Keratinocyte (primary cell): ENCODE results near the gene TCERG1. TPM values are rescaled to one million over a fixed set of nuclear protein-coding genes. Genes with fewer than 3 reads are reported as not detected.

Experiments
- DNase-seq: peaks from one replicate; pipeline ENCODE4 v3.0.0-alpha.2; 2011; ENCODE audit warnings: low read depth, missing footprints, low spot score
- FAIRE-seq: peaks from 2 replicates; lab custom pipeline; 2011; peaks lifted over from hg19 to GRCh38; lab: Jason Lieb, UNC
- H2AFZ ChIP-seq: 2 replicates; pipeline ENCODE4 v1.6.0; 2012; ENCODE audit warnings: low read length, control low read depth, inconsistent platforms; ENCODE audit not compliant: control insufficient read depth
- H3K27ac ChIP-seq: 2 replicates; pipeline ENCODE4 v1.5.1; 2011; ENCODE audit warnings: low read length; ENCODE audit not compliant: control insufficient read depth, insufficient read depth
- H3K27me3 ChIP-seq: 3 replicates; pipeline ENCODE4 v1.6.0; 2011; ENCODE audit warnings: low read length; ENCODE audit not compliant: control insufficient read depth, insufficient read depth; ENCODE audit errors: extremely low read depth
- H3K36me3 ChIP-seq, 2 experiments: 2 replicates in 1 of 2; 3 replicates in 1 of 2; pipeline ENCODE4 v1.5.1; 2011; ENCODE audit warnings: low read length in 2 of 2, mild to moderate bottlenecking in 1 of 2; ENCODE audit not compliant: control insufficient read depth in 2 of 2, insufficient read depth in 2 of 2; ENCODE audit errors: extremely low read depth in 1 of 2
- H3K4me1 ChIP-seq: 3 replicates; pipeline ENCODE4 v1.5.1; 2011; ENCODE audit warnings: low read length; ENCODE audit not compliant: control insufficient read depth, insufficient read depth; ENCODE audit errors: extremely low read depth
- H3K4me2 ChIP-seq: 3 replicates; pipeline ENCODE4 v1.6.0; 2011; ENCODE audit warnings: low read depth, low read length; ENCODE audit not compliant: control insufficient read depth, insufficient read depth; ENCODE audit errors: extremely low read depth
- H3K4me3 ChIP-seq, 3 experiments: fragments of 200-600 bp in 1 of 3; sonication (generic) in 1 of 3; 2 replicates in 2 of 3; 3 replicates in 1 of 3; pipeline ENCODE4 v1.5.1; 2011 to 2016; ENCODE audit warnings: low read length in 3 of 3, mild to moderate bottlenecking in 3 of 3, control low read depth in 2 of 3, inconsistent platforms in 1 of 3, low read depth in 1 of 3, mixed read lengths in 1 of 3, mixed run types in 1 of 3, moderate library complexity in 1 of 3; ENCODE audit not compliant: control insufficient read depth in 2 of 3, insufficient read depth in 2 of 3; ENCODE audit errors: extremely low read depth in 1 of 3
- H3K79me2 ChIP-seq: 2 replicates; pipeline ENCODE4 v1.6.0; 2012; ENCODE audit warnings: low read length; ENCODE audit not compliant: control insufficient read depth, insufficient read depth
- H3K9ac ChIP-seq: 3 replicates; pipeline ENCODE4 v1.6.0; 2011; ENCODE audit warnings: low read length; ENCODE audit not compliant: control insufficient read depth, insufficient read depth; ENCODE audit errors: extremely low read depth
- H3K9me1 ChIP-seq: 3 replicates; pipeline ENCODE4 v1.6.0; 2011; ENCODE audit warnings: low read length; ENCODE audit not compliant: control insufficient read depth, insufficient read depth; ENCODE audit errors: extremely low read depth
- H3K9me3 ChIP-seq: 2 replicates; pipeline ENCODE4 v1.5.1; 2012; ENCODE audit warnings: low read depth, low read length; ENCODE audit not compliant: control insufficient read depth
- H4K20me1 ChIP-seq: 3 replicates; pipeline ENCODE4 v1.6.0; 2011; ENCODE audit warnings: low read length; ENCODE audit not compliant: control insufficient read depth, insufficient read depth; ENCODE audit errors: extremely low read depth
- EZH2 ChIP-seq: IDR thresholded peaks from one replicate; pipeline ENCODE4 v1.6.1; 2012; ENCODE audit warnings: inconsistent platforms, mild to moderate bottlenecking, low read length, moderate library complexity
- dilution Hi-C: fragments of 300-500 bp; cut with MboI; formaldehyde crosslinking; loops from one replicate; pipeline ENCODE4 v1.7.0; 2020; ENCODE audit warnings: low sequenced_read_pairs; ENCODE audit not compliant: extremely low pct_ligation_motif_present
- polyA minus RNA-seq, 3 experiments: library from RNA; depleted of rRNA, polyadenylated mRNA; stranded (reverse); fragments of >200 nt; gene quantifications; 1 replicate in 1 of 3; 2 replicates in 1 of 3; 3 replicates in 1 of 3; pipeline ENCODE4 v1.2.3, GENCODE V29; 2011
- polyA plus RNA-seq, 5 experiments: library from polyadenylated mRNA; depleted of rRNA in 3 of 5; stranded (reverse) in 3 of 5; stranded (forward) in 1 of 5; unstranded in 1 of 5; fragments of >200 nt; gene quantifications; 1 replicate in 1 of 5; 2 replicates in 3 of 5; 3 replicates in 1 of 5; pipeline versions ENCODE4 v1.2.1 to v1.2.3, GENCODE V29; 2011 to 2012; ENCODE audit warnings: missing spikeins in 2 of 5, low read depth in 1 of 5, low replicate concordance in 1 of 5
- TF ChIP-seq, protein P1 (sequence below), 3 experiments: IDR thresholded peaks in 1 of 3; conservative IDR thresholded peaks in 1 of 3; optimal IDR thresholded peaks in 1 of 3; 2 replicates in 2 of 3; 3 replicates in 1 of 3; pipeline versions ENCODE3 to v1.5.1; 2011; ENCODE audit warnings: low read length in 3 of 3, mild to moderate bottlenecking in 3 of 3, moderate library complexity in 2 of 3, control low read depth in 1 of 3, inconsistent platforms in 1 of 3; ENCODE audit not compliant: insufficient read depth in 2 of 3; ENCODE audit errors: extremely low read depth in 1 of 3

TCERG1 gene
- polyA plus RNA-seq (48.2 to 71.6 TPM (median 51.8 TPM) in 3 replicates), polyA minus RNA-seq (74.3 to 163 TPM (median 117 TPM) in 3 replicates)
- polyA plus RNA-seq (2011; ENCODE audit: low read depth), result 218 TPM
- 24.1 and 37.7 TPM in 2 replicates for polyA plus RNA-seq (2011; cell fraction: cytosol; rRNA removed)
- polyA plus RNA-seq (2011; cell fraction: nucleus; rRNA removed), result 115 and 129 TPM in 2 replicates
- 35.2 and 35.7 TPM in 2 replicates for polyA plus RNA-seq (2012; ENCODE audit: low replicate concordance)
- 21.9 TPM for polyA minus RNA-seq (2011; cell fraction: cytosol; rRNA and poly(A)+ RNA removed)
- polyA minus RNA-seq (2011; cell fraction: nucleus; rRNA and poly(A)+ RNA removed), result 63.9 and 104 TPM in 2 replicates

DNA sequence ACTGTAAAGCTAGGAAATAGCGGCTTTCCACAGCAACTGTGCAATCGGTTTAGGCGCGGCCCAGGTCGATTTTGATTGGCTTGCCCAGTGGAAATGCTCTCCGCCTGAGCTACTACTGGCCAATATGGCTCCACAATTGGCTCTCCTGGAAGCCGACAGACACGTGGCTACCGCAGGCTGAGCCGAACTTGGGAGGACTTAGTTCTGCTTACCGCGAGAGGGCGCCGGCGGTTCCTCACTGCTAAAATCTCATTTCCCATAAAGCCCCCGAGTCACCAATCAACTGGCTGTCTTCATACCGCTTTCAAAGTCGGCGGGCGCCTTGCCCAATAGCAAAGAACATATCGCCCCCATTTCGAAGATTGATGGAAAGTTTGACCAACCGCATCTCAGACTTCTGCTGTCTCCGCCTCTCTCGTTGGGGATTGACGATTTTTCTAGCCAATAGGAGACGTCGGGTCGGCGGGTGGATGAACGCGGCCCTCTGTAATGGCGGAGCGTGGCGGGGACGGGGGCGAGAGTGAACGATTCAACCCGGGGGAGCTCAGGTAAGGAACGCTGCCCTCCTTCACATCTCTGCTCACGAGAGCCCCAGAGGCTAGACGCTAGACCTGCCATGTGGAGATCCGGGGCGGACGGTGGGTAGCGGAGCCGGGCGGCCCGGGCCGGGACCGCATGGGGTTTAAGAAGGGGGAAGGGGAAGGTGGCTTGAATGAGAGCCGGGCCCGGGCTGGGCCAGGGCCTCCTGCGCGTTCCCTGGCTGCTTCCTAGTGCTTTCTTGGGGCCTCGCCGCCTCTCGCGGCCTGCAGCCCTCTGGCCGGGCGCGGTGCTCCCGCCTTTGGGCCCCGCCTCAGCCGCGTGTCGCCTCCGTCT lies at the start of gene TCERG1:
TSS of gene TCERG1 (plus strand) at position 473 of the 873 bp plus-strand sequence. CDS start at position 490, 17 bp downstream.
- Histone ChIP-seq H3K27me3 (no peaks in the 10 kb centered on the region), H2AFZ (peak within 1 kb of the TSS; percentile 93), H3K9me3 (no peaks in the 10 kb centered on the region), H3K4me2 (peak within 1 kb of the TSS; percentile 85), H3K4me1 (peaks cover 18% of the 10 kb centered on the region), H3K79me2 (peaks cover 50% of the 10 kb centered on the region), H3K9me1 (peaks cover 4% of the 10 kb centered on the region), H3K4me3 (peak within 1 kb of the TSS; percentile 85 to 95 (median 93)), H3K27ac (peak within 1 kb of the TSS; percentile 99), H3K36me3 (no peaks in the 10 kb centered on the region), H3K9ac (peak within 1 kb of the TSS; percentile 100), H4K20me1 (peaks cover 16% of the 10 kb centered on the region)
- dilution Hi-C loops, result no loop called here
- TF ChIP-seq, protein P1, sequence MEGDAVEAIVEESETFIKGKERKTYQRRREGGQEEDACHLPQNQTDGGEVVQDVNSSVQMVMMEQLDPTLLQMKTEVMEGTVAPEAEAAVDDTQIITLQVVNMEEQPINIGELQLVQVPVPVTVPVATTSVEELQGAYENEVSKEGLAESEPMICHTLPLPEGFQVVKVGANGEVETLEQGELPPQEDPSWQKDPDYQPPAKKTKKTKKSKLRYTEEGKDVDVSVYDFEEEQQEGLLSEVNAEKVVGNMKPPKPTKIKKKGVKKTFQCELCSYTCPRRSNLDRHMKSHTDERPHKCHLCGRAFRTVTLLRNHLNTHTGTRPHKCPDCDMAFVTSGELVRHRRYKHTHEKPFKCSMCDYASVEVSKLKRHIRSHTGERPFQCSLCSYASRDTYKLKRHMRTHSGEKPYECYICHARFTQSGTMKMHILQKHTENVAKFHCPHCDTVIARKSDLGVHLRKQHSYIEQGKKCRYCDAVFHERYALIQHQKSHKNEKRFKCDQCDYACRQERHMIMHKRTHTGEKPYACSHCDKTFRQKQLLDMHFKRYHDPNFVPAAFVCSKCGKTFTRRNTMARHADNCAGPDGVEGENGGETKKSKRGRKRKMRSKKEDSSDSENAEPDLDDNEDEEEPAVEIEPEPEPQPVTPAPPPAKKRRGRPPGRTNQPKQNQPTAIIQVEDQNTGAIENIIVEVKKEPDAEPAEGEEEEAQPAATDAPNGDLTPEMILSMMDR (optimal IDR thresholded peaks at IDR 0.05 in 1 of 3, IDR thresholded peaks at IDR 0.05 in 1 of 3, conservative IDR thresholded peaks at IDR 0.05 in 1 of 3; ENCODE audit: extremely low read depth in 1 of 3, insufficient read depth in 2 of 3, low read length in 3 of 3), result peak; percentile 74 to 89 (median 85)
- TF ChIP-seq EZH2, result no peak
- DNase-seq, result peak; percentile 98
- FAIRE-seq, result peak; percentile 81

DNA sequence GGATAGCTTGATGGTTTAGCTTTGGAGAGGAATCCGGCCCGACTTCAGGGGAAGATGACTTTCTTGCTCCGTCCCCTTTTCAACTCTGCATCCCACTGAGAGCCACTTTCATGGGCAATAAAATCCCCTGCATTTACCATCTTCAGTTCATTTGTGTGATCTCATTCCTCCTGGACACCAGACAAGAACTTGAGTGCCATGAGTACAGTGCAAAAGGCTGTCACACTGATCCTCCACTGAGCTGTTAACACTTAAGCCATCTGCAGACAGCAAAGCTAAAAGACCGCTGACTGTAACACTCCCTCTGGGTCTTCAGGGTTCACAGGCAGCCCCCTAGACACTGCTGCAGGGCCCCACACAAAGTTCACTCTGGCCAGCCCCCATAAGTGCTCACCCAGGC lies 48.3 kb upstream of the TCERG1 start:
- Histone ChIP-seq H4K20me1 (no peaks in the 10 kb centered on the region), H3K9me1 (no peaks in the 10 kb centered on the region)
- dilution Hi-C loops, result no loop called here

More for the DNA sequence above, 48.3 kb upstream of the TCERG1 start:
- H3K4me2 ChIP-seq, result no peak overlapping the region
- DNase-seq, result no peak
- H3K27me3 ChIP-seq, result peaks cover 19% of the 10 kb centered on the region
- no peak overlapping the region for H3K4me3 ChIP-seq
- no peaks in the 10 kb centered on the region for H3K4me1 ChIP-seq
- H3K27ac ChIP-seq, result no peak overlapping the region
- H3K79me2 ChIP-seq, result no peaks in the 10 kb centered on the region
- H3K9ac ChIP-seq, result no peak overlapping the region
- TF ChIP-seq EZH2, result no peak
- TF ChIP-seq, protein P1 (optimal IDR thresholded peaks at IDR 0.05 in 1 of 3, IDR thresholded peaks at IDR 0.05 in 1 of 3, conservative IDR thresholded peaks at IDR 0.05 in 1 of 3; ENCODE audit: extremely low read depth in 1 of 3, insufficient read depth in 2 of 3, low read length in 3 of 3), result no peak
- no peaks in the 10 kb centered on the region for H3K36me3 ChIP-seq
- H3K9me3 ChIP-seq, result no peaks in the 10 kb centered on the region
- FAIRE-seq, result no peak
- no peak overlapping the region for H2AFZ ChIP-seq
